HG03575 (cell line): ENCODE results near the gene PARP1.
"Not testable (repeated sequence)": the region's sequence is repeated elsewhere in the genome, so short reads cannot be mapped to it uniquely, and the experiment has no call there.

Source experiments
- ATAC-seq: cut with Tn5 transposase; IDR thresholded peaks from one replicate; pipeline ENCODE4 v1.9.1; 2021; ENCODE audit not compliant: unreplicated experiment, insufficient number of reproducible peaks, low FRiP score; ENCODE audit errors: extremely low read depth

Gene PARP1

GRCh38 chr1:226431898-226432297 is 24.0 kb upstream of the PARP1 start:
- not testable (repeated sequence) for ATAC-seq

- ATAC-seq = no peak
Observed at GRCh38 chr1:226429858-226430715, 22.2 kb upstream of the PARP1 start.

DNA sequence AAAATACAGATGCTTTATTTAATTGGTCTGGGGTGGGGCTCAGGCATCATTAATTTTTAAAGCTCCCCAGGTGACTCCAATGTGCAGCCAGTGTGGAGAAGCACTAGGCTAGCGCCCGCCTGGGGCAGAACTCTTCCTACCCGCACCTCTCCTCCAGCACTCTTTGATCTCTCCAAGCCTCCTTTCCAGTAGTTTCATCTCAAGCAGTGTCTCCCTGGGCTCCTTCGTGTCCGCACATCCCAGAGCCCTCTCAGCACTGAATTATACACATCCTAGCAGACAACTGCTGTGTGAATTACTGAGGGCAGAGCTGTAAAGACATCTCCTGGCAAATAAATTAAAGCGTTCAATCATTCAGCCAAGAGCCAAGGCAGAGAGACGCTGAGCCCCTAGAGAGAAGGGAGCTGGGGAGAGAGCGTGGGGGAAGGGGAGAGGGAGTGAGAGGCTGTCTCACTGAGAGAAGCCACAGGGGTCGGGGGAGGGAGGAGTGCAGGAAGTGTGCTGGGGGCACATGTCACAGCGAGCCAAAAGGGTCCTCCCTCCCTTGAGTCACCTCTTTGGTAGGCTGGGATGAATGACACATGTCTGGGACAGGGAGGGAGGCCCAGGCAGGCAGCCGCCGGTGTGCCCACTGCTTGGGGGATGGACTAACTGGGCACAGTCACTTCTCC is 21.0 kb upstream of the PARP1 start:
- ATAC-seq = no peak

GRCh38 chr1:226428348-226428747 is 20.5 kb upstream of the PARP1 start:
- no peak for ATAC-seq

DNA sequence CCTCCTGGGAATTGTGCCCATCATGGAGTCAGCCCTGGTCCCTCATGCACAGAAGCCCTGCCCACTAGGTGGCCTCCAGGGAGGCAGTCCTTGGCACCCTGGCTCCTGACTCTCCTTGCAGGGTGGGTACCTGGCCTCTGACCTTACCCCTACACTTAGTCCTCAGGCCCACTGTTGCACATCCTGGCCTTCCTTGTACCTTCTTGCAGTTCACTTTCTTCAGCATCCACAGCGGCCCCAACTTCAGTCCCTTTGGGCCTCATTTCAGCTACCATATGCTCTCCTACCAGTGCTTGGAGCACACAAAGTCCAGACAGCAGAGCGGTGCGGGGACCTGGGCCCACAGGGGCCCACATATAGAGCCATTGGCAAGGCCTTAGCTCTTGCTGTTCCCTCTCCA is 19.2 kb upstream of the PARP1 start:
- ATAC-seq = no peak

GRCh38 chr1:226426395-226426794 is 18.5 kb upstream of the PARP1 start:
- not testable (repeated sequence) for ATAC-seq

GRCh38 chr1:226425431-226426031 is 17.6 kb upstream of the PARP1 start:
- ATAC-seq = no peak

DNA sequence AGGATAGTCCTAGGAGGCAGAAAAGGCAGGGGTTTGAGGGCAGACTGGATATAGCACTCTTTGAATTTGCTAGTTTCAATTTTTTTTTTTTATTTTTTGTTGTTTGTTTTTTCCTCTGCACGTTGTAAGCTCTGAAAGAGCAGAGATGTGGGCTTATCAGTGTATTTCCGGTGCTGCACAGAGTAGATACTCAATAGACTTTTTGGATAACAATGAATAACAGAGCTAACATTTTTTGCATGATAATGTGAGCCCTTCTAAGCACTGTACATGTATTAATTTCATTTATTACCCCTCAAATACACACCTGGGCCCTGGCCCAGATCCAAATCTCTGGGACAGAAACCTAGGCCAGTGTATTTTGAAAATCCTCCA is 17.1 kb upstream of the PARP1 start:
- ATAC-seq = no peak

DNA sequence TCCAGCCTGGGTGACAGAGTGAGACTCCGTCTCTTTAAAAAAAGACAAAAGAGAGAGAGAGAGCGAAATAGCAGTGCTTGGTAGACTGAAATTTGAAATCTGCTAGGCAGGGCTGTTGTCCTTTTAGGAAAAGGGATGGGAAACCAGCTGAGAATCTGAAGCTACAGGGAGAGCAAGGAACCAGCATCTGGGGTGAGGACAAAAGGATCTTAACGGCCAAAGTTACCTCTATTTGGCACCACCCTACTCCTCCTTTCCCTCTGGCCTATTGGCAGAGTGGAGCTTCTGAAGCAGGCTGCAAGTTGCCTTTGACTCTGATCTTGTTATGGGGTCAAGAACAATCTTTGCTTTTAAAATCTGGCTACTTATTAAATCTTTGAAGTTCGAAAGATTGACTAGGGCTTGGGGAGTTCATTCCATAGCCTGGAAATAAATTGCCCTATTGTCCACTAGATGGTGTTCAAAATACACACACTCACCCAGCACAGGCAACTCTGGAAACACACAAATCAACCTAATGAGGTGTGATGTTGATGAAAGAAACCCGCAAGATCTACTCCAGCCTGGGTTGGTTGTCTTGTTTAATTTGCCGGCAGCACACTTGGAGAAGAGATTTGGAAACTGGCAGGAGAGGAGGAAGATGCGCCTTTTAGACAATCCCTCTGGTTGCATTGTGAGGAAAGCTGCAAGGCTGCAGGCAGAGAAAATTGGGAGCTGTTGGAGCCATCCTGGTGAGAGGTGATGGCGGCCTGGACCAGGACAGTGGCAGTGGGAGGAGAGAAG is 16.5 kb upstream of the PARP1 start:
- ATAC-seq = no peak

DNA sequence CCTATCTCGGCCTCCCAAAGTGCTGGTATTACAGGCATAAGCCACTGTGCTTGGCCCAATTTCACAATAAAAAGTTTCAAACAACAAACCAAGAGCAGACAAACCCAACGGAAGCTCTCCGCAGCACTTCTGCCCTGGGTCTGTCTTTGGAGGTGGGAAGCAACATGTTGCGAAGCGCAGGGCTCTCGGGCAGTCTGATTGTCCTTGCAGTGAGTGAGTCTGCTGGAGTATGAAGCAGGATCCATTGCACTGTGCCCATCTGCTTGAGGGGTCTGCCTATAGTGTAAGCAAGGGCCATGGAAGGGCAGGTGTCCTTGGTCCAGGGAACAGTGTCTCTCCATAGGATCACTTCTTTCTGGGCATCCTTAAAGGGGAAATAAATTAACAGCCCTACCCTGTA is 14.6 kb upstream of the PARP1 start:
- ATAC-seq = no peak

DNA sequence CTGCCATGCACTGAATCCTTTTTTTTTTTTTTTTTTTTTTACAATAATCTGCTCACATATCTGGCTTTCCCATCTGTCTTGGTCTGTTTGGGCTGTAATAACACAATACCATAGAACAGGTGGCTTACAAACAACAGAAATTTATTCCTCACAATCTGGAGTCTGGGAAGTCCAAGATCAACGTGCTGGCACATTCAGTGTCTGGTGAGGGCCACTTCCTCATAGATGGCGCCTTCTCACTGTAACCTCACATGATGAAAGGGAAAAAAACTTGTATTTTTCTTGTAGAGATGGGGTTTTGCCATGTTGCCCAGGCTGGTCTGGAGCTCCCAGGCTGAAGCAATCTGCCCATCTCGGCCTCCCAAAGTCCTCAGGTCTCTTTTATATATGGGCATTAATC is 13.0 kb upstream of the PARP1 start:
- no peak for ATAC-seq

DNA sequence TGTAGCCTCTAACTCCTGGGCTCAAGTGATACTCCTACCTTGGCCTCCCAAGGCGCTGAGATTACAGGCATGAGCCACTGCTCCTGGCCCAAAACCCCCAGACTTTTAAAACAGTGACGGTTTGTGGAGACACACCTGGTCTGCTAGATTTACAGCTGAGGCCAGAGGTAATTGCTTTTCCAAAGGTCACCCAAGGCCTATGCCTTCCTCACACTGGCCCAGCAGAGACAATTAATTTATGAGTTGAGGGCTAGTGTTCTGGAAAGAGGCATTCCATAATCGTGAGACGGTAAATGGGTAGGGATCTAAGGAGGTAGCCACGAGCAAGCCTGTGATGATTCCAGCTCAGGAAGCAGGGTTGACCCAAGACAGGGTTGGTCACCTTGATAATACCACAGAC is 12.4 kb upstream of the PARP1 start:
- ATAC-seq = no peak

DNA sequence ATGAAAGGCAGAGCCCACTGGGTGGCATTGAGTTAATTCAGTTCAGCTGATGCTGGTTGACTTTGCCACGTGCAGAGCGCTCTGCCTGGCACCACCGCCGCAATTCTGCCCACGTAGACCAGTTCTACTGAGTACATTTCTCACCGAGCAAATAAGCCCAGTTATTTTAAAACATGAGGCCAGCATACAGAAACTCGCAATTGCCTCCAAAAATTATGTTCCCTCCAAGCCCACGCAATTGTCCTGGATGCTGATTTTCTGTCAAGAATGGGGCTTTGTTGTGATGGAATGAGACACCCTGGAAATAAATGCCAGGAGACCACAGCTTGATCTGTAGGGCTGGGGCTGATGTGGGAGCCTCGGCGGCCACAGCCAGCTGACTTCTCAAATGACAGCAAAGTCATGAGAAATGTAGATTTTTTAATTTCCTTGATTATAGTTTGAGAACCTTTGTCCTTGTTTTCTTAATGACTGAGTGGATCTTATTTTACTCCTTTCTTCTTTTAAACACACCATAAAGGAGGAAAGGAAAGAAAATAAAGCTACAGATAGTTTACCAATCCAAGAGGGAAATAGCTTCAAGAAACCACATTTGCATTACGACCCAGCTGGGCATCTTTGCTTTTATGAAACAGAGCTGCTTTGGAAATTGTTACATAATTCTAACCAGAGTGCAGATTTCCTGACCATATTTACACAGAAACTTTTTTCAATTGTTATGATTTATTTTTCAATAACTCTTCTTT is 11.6 kb upstream of the PARP1 start:
- no peak for ATAC-seq

DNA sequence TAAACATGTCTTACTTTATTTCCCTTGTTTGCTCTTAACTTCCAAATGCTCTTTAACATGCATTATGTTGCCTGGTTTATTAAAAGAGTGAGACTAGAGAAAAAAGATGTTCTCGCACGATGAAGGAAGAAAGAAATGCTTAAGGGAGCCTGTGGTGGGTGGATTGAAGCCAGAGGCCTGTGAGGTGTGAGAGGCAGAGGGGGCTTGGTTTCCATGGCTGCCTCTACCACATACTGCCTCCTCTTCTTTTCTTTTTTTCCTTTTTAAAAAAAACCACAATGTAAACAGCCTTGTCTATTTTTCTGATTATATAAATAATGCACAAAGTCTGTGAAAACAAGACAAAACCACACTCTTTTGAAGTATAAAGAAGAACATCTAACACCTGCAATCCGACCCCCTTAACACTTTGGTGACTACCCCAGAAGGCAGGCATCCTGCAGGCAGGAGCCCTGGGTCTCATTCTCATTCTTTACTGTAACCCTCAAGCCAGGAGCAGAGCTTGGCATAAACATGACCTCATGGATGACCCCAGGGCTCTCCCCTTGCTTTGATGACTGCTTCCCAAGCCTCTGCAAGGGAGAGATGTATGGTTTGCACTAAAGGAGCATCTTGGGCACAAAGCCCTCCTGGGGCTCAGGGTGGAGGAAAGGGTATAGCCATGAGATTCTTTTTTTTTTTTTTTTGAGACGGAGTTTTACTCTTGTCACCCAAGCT is 10.1 kb upstream of the PARP1 start:
- ATAC-seq = no peak

- no peak for ATAC-seq
Observed at GRCh38 chr1:226417350-226417749, 9.5 kb upstream of the PARP1 start.

DNA sequence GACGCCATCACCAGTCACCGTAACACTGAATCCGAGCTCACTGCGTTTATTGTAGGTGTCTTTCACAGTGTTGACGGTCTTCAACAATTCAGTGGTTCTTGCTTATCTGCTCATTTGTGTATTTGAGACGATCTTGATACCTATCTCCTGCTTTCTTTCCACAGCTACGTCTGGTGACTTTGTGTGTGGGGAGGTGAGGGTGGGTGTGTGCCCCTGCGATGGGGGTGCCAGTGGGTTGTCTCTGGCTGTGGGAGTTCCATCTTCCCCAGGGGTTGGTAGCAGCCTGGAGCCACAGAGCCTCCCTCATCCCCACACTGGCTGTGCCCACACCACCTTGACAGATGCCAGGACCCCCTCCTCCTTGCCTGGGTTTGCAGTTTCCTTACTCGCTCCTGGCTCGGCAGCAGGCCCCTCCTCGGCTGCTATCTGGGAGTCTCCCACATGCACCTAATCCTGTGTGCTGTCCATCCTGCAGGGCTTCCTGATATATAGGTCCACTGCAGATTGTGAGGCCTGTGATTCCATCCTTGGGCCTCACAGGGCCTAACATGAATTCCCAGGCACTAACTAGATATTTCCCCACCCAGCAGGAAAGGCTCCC is 6.3 kb upstream of the PARP1 start:
- no peak for ATAC-seq

- no peak for ATAC-seq
Observed at GRCh38 chr1:226411619-226412018, 3.7 kb upstream of the PARP1 start.

GRCh38 chr1:226410958-226411357 is 3.1 kb upstream of the PARP1 start:
- ATAC-seq = no peak
